ENCODE data around the gene DEPDC5.

The DEPDC5 gene

DNA sequence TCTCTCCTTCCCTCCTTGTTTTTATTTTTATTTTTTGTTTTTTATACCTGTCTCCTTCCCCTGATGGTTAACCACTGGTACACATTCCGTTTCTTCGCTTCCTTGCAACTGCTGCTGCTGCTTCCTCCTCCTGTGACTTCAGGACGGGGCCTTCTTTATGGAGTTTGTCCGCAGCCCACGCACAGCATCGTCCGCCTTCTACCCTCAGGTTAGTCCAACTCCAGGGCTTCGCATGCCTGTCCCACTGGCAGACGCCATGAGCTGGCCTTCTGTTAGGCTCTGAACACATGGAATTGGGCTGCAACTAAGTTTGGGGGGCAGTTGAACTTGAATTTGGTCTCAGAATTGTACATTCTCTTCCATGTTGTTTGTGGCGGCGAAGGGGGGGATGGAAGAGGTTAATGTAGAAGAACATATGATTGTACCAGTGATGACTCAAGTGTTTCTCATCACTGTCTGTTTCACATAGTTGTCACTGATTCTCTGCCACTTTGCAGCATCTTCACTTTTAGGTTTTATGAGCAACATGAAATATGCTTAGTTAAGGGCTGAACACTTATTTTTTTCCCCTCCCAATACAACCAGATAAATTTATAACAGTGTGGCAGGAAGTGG is 107.5 kb downstream of the DEPDC5 start:
- in situ Hi-C loops (cut with MboI; ENCODE audit: low sequenced_read_pairs, unreplicated experiment) = no loop called here
- TF ChIP-seq, protein P1, sequence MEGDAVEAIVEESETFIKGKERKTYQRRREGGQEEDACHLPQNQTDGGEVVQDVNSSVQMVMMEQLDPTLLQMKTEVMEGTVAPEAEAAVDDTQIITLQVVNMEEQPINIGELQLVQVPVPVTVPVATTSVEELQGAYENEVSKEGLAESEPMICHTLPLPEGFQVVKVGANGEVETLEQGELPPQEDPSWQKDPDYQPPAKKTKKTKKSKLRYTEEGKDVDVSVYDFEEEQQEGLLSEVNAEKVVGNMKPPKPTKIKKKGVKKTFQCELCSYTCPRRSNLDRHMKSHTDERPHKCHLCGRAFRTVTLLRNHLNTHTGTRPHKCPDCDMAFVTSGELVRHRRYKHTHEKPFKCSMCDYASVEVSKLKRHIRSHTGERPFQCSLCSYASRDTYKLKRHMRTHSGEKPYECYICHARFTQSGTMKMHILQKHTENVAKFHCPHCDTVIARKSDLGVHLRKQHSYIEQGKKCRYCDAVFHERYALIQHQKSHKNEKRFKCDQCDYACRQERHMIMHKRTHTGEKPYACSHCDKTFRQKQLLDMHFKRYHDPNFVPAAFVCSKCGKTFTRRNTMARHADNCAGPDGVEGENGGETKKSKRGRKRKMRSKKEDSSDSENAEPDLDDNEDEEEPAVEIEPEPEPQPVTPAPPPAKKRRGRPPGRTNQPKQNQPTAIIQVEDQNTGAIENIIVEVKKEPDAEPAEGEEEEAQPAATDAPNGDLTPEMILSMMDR (IDR thresholded peaks at IDR 0.05; ENCODE audit: borderline replicate concordance, control extremely low read depth, extremely low read depth, insufficient read depth, missing control alignments) = no peak
- no peak for DNase-seq (ENCODE audit: low spot score)

DNA sequence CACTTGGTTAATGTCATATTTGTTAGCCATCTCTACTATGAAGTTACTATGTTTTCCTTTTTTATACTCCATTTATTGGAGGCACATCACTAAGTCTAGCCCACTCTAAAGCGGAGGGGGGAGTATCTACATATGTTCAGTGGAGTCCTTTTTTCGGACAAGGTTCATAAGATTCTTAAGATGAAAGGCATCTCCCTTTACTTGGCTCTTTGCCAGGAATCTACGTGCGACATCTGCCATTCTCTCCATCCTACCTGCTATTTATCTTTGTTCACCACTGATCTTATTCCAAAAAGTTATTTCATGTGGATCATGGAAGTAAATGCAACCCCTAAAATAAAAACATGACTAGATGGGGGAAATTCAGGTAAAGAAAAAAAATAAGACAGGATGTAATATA is 113.1 kb downstream of the DEPDC5 start:
- no peak for DNase-seq (ENCODE audit: low spot score)
- in situ Hi-C loops (cut with MboI; ENCODE audit: low sequenced_read_pairs, unreplicated experiment) = no loop called here
- TF ChIP-seq, protein P1 (IDR thresholded peaks at IDR 0.05; ENCODE audit: borderline replicate concordance, control extremely low read depth, extremely low read depth, insufficient read depth, missing control alignments) = no peak

DNA sequence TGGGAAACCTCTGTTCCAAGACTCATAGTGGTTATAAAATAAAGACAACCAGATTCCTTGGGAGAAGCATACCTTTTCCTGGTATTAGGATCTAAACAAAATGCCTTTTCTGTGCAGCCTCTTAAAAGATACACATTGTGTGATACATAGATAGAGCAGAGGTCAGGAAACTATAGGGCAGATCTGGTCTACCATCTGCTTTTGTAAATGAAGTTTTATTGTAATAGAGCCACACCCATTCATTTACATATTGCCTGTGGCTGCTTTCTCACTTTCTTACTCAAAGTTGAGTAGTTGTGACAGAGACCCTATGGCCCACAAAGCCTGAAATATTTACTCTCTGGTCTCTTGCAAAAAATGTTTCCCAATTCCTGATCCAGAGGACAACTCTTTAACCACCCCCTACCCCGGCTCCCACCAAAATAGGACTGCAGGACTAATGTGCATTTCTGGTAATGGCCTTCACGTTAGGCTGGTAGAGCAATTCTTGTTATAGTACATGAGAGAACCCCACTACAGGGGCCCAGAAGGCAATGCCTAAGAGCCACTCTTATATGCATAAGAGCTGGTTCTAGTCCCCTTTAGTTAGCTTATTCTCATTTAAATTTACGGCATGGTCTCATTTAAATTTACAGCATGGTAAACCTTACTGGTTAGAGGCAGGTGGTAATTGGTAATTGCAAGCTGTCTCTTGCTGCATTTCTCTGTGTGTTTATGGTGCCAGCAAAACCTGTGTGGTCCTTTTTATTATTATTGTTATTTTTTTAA is 113.8 kb downstream of the DEPDC5 start:
- DNase-seq (ENCODE audit: low spot score) = no peak
- TF ChIP-seq, protein P1 (IDR thresholded peaks at IDR 0.05; ENCODE audit: borderline replicate concordance, control extremely low read depth, extremely low read depth, insufficient read depth, missing control alignments) = no peak
- in situ Hi-C loops (cut with MboI; ENCODE audit: low sequenced_read_pairs, unreplicated experiment) = no loop called here

DNA sequence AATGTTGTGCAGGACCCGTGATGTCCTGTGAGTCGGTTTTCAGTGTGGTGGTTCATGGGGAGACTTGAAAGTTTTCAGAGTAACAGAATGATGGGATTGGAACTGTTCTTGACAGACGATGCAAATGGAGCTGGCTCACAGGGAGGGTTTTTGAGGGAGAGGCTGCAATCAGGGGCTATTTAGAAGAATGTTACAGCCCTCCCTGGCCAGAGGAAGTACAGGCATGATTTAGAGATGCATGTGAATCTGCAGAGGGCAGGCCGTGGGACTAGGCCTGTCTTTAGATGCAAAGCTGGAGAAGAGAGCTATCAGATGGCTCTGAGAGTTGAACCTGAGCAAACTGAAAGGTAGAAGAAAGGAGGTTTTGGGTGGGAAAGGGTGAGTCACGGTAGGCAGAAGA is 115.9 kb downstream of the DEPDC5 start:
- in situ Hi-C loops (cut with MboI; ENCODE audit: low sequenced_read_pairs, unreplicated experiment) = no loop called here
- TF ChIP-seq, protein P1 (IDR thresholded peaks at IDR 0.05; ENCODE audit: borderline replicate concordance, control extremely low read depth, extremely low read depth, insufficient read depth, missing control alignments) = no peak
- no peak for DNase-seq (ENCODE audit: low spot score)

DNA sequence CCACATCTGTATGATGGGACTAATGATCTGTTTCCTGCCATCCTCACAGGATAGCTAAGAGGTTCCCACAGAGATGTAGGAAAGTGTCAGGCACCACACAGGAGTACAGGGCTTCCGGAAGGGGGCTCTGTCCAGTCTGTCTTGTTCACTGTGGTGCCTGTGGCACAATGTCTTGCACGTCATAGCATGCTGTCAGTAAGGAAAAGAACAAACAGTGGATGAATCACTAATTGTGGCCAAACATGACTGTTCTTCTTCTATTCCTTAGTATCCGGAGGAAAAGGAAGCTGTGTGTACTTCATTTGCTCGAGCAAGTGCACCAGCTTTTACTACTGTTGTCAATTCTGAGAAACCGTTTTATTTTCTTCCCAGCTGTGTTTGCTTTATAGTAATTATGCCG is 117.1 kb downstream of the DEPDC5 start:
- no peak for DNase-seq (ENCODE audit: low spot score)
- in situ Hi-C loops (cut with MboI; ENCODE audit: low sequenced_read_pairs, unreplicated experiment) = no loop called here
- TF ChIP-seq, protein P1 (IDR thresholded peaks at IDR 0.05; ENCODE audit: borderline replicate concordance, control extremely low read depth, extremely low read depth, insufficient read depth, missing control alignments) = no peak

DNA sequence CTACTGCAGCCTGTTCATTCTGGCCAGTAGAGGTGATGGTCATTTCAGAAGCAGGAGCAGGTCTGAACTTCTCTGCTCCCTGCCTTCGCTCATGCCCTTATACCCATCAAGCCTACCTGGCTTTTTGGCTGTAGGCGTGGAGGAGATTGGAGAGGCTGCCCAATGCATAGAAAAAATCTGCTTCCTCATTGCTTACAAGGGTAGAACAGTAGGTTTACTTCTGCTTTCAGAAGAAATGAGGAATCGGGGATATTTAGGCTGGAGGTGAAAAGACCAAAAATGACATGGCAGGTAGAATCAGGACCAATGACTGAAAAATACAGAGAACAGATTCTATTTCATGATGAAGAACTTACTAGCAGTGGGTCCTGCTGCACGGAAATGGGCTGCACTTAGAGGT is 117.7 kb downstream of the DEPDC5 start:
- DNase-seq (ENCODE audit: low spot score) = no peak
- TF ChIP-seq, protein P1 (IDR thresholded peaks at IDR 0.05; ENCODE audit: borderline replicate concordance, control extremely low read depth, extremely low read depth, insufficient read depth, missing control alignments) = no peak
- in situ Hi-C loops (cut with MboI; ENCODE audit: low sequenced_read_pairs, unreplicated experiment) = no loop called here

All from GM13976 (cell line).